8988T (cell line): Measurements from ENCODE around the gene FBXL19.

Experiments used
- DNase-seq: peaks from one replicate; pipeline ENCODE4 v3.0.0; 2011

FBXL19 gene

GRCh38 chr16:30947859-30948666 lies 24.7 kb downstream of the FBXL19 start:
- DNase-seq = no peak

DNA sequence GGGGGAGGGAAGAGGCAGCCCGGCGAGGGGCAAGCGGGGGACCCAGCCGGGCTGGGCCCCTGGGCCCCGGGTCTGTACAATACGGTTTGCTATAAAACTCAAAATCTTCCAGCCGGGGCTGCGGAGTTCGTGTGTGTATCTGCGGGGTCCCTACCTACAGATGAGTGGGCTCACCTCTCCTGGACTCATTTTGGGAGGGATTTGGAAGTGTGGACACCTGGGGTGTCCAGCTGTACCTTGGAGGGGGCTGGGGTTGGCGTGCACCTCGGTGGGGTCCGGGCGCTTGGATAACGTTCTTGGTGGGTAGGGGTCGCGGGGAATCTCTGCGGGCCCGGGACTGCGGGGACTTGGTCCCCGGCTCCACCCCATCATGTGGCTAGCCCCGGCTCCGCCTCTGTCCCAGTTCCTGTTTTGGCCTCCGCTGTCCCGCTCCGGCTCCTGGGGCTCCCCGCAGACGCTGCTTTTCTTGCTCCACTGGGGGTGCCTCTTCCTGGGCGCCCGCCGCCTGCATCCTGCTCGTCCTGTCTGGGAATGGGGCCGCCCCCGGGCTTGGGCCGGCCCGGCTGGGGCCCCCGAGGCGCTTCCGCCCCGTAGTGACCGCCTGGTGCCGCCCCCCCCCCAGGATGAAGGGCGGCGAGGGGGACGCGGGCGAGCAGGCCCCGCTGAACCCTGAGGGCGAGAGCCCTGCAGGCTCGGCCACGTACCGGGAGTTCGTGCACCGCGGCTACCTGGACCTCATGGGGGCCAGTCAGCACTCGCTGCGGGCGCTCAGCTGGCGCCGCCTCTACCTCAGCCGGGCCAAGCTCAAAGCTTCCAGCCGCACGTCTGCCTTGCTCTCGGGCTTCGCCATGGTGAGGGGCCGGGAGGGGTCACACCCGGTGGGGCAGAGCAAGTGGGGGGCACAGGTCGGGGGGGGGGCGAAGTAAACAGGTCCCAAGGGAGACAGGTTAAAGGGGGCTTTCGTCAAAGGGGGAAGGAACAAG lies 25.6 kb downstream of the FBXL19 start, which contains the start of gene ORAI3:
Gene ORAI3, plus strand, starts transcription at position 402 of the 983 bp plus-strand sequence. Its CDS starts 222 bp downstream, at position 624.
- no peak for DNase-seq

- no peak for DNase-seq
These were observed 26.5 kb downstream of the FBXL19 start for GRCh38 chr16:30949650-30950515.

GRCh38 chr16:30950516-30951065 lies 27.2 kb downstream of the FBXL19 start:
- DNase-seq = no peak

DNA sequence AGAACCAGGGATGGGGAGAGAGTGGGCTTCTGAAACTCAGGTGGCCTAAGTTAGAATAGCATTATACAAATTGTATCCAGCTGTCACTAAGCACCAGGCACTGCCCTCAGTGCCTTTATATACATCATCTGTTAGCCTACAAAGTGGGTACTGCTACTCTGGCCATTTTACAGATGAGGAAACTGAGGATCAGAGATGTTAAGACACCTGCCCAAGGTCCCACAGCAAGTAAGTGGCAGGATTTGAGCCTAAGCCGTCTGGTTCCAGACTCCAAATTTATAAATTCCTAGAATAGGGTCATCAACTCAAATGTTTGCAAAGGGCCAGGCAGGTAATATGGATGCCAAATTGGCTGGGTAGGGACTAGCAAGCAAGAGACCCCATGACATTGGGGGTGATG lies 27.8 kb downstream of the FBXL19 start:
- DNase-seq = no peak

- DNase-seq = no peak
These were observed 28.4 kb downstream of the FBXL19 start for GRCh38 chr16:30951750-30952149.

GRCh38 chr16:30953111-30953510 lies 29.7 kb downstream of the FBXL19 start:
- DNase-seq = no peak

DNA sequence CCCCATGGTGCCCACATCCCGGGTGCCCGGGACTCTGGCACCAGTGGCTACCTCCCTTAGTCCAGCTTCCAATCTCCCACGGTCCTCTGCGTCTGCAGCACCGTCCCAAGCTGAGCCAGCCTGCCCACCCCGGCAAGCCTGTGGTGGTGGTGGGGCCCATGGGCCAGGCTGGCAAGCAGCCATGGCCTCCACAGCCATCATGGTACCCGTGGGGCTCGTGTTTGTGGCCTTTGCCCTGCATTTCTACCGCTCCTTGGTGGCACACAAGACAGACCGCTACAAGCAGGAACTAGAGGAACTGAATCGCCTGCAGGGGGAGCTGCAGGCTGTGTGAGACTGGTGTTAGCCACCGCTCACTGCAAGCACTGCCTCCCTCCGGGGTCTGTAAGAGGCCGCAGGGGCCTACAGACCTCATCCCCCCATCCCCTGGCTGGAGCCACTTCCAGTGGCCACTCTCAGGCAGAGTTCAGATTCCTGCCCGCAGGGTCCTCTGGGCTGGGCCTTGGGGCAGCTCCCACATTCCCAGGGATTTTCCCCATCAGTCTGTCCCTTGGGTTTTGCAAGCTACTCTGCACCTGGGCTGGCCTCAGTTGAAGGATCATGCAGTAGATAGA lies 30.2 kb downstream of the FBXL19 start:
- DNase-seq = no peak

DNA sequence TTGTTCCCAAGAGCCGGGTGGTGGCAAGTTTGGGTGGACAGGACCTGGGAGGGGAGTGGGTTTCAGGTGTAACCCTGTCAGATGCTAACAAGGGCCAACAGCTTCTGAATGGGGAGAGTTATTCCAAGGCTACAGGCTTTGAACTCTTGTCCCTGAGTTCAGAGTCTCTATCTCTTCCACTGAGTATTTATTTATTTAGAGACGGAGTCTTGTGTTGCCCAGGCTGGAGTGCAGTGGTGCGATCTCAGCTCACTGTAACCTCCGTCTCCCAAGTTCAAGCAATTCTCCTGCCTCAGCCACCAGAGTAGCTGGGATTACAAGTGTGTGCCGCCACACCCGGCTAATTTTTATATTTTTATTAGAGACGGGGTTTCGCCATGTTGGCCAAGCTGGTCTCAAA lies 31.6 kb downstream of the FBXL19 start:
- DNase-seq = no peak

GRCh38 chr16:30956601-30957455 lies 33.5 kb downstream of the FBXL19 start:
- DNase-seq = peak; percentile 81

- peak; percentile 91 for DNase-seq
These were observed 34.2 kb downstream of the FBXL19 start, which contains the start of gene SETD1A for GRCh38 chr16:30957456-30958174. TSS of gene SETD1A (plus strand) at chr16:30957754. CDS start at chr16:30958732, 978 bp downstream.

GRCh38 chr16:30958175-30959079 lies 35.1 kb downstream of the FBXL19 start:
- peak; percentile 71 for DNase-seq

- DNase-seq = no peak
These were observed 38.0 kb downstream of the FBXL19 start for GRCh38 chr16:30961384-30961783.

DNA sequence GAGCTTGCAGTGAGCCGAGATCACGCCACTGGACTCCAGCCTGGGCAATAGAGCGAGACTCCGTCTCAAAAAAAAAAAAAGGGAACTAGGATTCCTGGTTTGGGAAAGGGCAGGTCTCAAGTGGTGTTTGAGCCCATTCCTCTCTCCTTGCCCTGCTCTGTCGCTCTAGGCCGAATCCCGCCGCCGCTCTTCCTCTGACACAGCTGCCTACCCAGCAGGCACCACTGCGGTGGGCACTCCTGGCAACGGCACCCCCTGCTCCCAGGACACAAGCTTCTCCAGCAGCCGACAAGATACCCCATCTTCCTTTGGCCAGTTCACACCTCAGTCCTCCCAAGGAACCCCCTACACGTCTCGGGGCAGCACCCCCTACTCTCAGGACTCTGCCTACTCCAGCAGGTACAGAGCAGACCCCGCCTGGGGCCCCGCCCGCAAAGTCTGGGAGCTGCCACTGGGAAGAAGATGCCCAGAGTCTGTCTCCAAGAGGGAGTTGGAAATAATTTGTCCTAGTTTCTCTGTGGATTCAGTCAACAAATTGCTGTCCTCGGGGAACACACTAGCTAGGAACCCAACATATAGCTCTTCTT lies 40.6 kb downstream of the FBXL19 start:
- no peak for DNase-seq

GRCh38 chr16:30964574-30965226 lies 41.3 kb downstream of the FBXL19 start:
- DNase-seq = no peak

- no peak for DNase-seq
These were observed 42.1 kb downstream of the FBXL19 start for GRCh38 chr16:30965436-30965835.

DNA sequence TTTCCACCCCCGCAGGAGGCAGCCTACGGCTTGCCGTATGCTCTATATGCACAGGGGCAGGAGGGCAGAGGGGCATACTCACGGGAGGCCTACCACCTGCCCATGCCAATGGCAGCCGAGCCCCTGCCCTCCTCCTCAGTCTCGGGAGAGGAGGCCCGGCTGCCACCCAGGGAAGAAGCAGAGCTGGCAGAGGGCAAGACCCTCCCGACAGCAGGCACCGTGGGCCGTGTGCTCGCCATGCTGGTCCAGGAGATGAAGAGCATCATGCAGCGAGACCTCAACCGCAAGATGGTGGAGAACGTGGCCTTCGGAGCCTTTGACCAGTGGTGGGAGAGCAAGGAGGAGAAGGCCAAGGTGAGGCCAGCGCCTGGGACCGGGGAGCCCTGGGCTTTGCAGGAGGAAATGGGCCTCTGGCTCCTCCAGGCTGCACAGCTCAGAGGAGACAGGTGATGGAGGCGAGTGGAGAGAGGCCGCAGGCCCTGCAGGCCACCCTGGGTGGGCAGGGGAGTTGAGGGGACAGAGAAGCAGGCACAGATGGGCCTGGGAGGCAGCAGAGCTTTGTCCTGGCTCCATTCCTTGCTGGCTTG lies 42.8 kb downstream of the FBXL19 start:
- DNase-seq = no peak

GRCh38 chr16:30967795-30968194 lies 44.4 kb downstream of the FBXL19 start:
- DNase-seq = no peak
